Tibial artery (tissue), 4 donors: ENCODE data around the gene ITPR1.

ENCODE experiments used
- DNase-seq, 2 donors: peaks; one replicate each; pipeline ENCODE4 v3.0.0-alpha.2; 2019
- H3K27ac ChIP-seq, 2 donors: fragments of 200-600 bp; sonication (generic) in 1 of 2; 1 replicate in 1 of 2; 2 replicates in 1 of 2; pipeline ENCODE4 v1.5.1; 2018 to 2019; ENCODE audit warnings: mild to moderate bottlenecking in 1 of 2
- H3K27me3 ChIP-seq, 2 donors: fragments of 200-600 bp; sonication (generic) in 1 of 2; one replicate each; pipeline versions ENCODE4 v1.5.1 to v1.6.0; 2016 to 2019
- H3K36me3 ChIP-seq, 3 donors: fragments of 200-600 bp; sonication (generic) in 2 of 3; one replicate each; pipeline ENCODE4 v1.5.1; 2016 to 2019; ENCODE audit warnings: mild to moderate bottlenecking in 2 of 3
- H3K4me1 ChIP-seq, 4 donors: fragments of 200-600 bp; sonication (generic) in 2 of 4; 1 replicate in 3 of 4; 2 replicates in 1 of 4; pipeline ENCODE4 v1.5.1; 2016 to 2019
- H3K4me3 ChIP-seq, 2 donors: fragments of 200-600 bp; sonication (generic) in 1 of 2; 1 replicate in 1 of 2; 2 replicates in 1 of 2; pipeline ENCODE4 v1.5.1; 2018 to 2019; ENCODE audit warnings: mild to moderate bottlenecking in 2 of 2
- H3K9me3 ChIP-seq, 3 donors: fragments of 200-600 bp; sonication (generic) in 1 of 3; one replicate each; pipeline ENCODE4 v1.5.1; 2016 to 2019
- intact Hi-C: fragments of 100-400 bp; cut with DNase I; formaldehyde crosslinking; loops from one replicate; pipeline ENCODE4 v1.15.0; 2023; ENCODE audit warnings: low total_unique reads
- TF ChIP-seq, protein P1 (sequence below), 2 experiments: fragments of 200-600 bp in 1 of 2; fragments of 450-650 bp in 1 of 2; IDR thresholded peaks; one replicate each; pipeline ENCODE4 v1.5.1; 2017 to 2019; ENCODE audit warnings: antibody characterized with exemption in 2 of 2, mild to moderate bottlenecking in 1 of 2, moderate library complexity in 1 of 2

The ITPR1 gene

DNA sequence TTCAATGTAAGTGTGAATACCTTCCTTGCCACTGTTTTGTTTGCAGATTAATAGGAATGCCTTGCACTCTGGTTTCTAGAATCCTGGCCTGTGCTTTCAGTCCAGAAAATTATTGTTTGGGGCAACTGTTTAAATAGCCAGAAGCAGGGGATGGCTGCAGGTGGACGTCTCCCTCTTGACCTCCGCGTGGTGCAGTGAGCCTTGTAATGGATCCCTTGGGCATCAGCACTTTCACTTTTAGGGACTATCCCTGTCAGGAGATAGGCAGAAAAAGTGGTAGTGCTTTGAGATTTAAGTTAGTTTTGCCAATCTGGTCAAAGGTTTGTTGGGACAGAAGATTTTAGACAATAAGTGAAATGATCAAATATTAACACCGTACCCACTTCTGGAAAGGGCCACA is 307.4 kb downstream of the ITPR1 start:
- Histone ChIP-seq H3K4me3 (no peak overlapping the region), H3K27me3 (no peaks in the 10 kb centered on the region), H3K9me3 (peaks cover 0 to 6% (median 0%) of the 10 kb centered on the region in 3 donors), H3K36me3 (peaks cover 56 to 79% (median 71%) of the 10 kb centered on the region in 3 donors), H3K27ac (no peak overlapping the region), H3K4me1 (peaks cover 0 to 32% (median 6%) of the 10 kb centered on the region in 4 donors)
- TF ChIP-seq, protein P1, sequence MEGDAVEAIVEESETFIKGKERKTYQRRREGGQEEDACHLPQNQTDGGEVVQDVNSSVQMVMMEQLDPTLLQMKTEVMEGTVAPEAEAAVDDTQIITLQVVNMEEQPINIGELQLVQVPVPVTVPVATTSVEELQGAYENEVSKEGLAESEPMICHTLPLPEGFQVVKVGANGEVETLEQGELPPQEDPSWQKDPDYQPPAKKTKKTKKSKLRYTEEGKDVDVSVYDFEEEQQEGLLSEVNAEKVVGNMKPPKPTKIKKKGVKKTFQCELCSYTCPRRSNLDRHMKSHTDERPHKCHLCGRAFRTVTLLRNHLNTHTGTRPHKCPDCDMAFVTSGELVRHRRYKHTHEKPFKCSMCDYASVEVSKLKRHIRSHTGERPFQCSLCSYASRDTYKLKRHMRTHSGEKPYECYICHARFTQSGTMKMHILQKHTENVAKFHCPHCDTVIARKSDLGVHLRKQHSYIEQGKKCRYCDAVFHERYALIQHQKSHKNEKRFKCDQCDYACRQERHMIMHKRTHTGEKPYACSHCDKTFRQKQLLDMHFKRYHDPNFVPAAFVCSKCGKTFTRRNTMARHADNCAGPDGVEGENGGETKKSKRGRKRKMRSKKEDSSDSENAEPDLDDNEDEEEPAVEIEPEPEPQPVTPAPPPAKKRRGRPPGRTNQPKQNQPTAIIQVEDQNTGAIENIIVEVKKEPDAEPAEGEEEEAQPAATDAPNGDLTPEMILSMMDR (IDR thresholded peaks at IDR 0.05): no peak
- intact Hi-C loops: loop anchor here (10.0 kb wide), 1 partner anchor 56 kb away; no protein-coding TSS in a partner anchor
- DNase-seq: no peak

DNA sequence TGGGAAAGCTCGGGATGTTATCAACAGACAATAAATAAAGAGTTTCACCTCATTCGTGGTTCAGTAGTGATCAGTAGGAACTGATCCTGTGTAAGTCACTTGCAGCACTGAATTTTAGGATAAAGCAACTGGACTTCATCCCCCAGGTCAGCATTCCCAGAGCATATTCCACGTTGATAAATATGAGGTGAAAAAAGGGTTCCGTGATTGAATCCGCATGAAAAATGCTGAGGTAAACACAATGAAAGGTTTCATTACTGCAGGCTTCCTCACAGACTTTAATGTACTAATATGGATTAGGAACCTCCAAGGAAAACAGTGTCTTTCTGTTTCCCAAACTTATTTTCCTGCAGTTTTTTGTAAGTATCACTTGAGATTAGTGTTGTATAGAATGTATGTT is 308.7 kb downstream of the ITPR1 start:
- Histone ChIP-seq H3K27me3 (no peaks in the 10 kb centered on the region), H3K36me3 (peaks cover 43 to 72% (median 58%) of the 10 kb centered on the region in 3 donors), H3K27ac (no peak overlapping the region), H3K4me1 (peaks cover 0 to 41% (median 10%) of the 10 kb centered on the region in 4 donors), H3K4me3 (no peak overlapping the region), H3K9me3 (peaks cover 0 to 5% (median 0%) of the 10 kb centered on the region in 3 donors)
- no peak for DNase-seq
- TF ChIP-seq, protein P1 (IDR thresholded peaks at IDR 0.05): no peak
- intact Hi-C loops: loop anchor here (10.0 kb wide), 1 partner anchor 57 kb away; no protein-coding TSS in a partner anchor

DNA sequence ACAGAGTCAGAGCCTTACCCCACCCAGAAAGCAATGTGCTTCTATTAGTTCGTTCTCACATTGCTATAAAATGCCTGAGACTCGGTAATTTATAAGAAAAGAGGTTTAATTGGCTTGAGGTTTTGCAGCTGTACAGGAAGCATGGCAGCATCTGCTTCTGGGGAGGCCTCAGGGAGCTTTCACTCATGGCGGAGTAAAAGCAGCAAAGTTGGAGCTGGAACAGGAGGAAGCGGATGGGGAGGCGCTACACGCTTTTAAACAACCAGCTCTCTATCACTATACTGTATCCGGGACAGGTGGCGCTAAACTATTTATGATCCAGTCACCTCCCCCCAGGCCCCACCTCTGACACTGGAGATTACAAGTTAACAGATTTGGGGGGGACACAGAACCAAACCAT is 309.8 kb downstream of the ITPR1 start:
- intact Hi-C loops: loop anchor here (10.0 kb wide), 1 partner anchor 58 kb away; no protein-coding TSS in a partner anchor
- TF ChIP-seq, protein P1 (IDR thresholded peaks at IDR 0.05): no peak
- no peak overlapping the region for H3K27ac ChIP-seq

DNA sequence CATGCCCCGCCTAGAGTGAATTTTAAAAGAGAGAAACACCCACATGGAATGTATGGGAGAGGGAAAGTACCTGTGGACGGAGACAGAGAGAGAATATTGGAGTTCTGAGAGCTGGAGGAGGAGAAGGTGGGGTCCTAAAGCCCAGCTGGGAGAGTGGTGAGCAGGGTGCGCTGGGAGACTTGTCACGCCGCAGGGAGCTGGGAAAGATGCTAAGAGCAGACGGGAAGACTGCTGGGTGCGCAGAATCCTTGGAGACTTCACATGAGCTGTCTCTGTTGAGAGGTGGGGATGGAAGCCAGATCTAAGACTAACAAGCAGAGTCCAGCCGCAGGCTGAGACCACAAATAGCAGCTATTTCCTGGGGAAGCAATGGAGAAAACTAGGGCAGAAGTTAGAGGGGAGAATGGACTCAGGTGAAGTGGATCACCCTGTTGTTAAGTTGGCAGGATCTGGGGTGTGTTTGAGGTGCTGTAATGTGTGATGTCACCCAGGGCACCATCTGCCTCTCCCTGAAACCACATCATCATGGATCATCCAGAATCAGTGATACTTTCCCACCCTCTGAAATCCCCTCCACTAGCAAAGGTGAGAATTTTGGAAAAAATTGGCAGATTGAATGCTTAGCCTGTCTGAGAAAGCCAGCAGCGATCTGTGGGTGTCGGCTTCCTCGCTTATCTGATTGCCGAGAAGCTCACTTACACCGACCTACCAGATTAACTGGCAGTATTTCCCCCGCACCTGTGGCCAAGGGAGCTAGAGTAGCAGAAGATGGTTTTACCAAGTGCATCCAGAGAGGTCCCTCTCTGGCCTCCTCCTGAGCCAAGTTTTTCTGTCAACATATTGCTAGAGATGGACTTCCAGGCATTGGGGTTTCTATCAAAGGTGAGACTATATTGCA is 311.3 kb downstream of the ITPR1 start:
- DNase-seq: no peak
- Histone ChIP-seq H3K9me3 (no peaks in the 10 kb centered on the region), H3K27ac (peak overlapping the region; percentile 81), H3K36me3 (peaks cover 36 to 66% (median 48%) of the 10 kb centered on the region in 3 donors), H3K4me3 (no peak overlapping the region), H3K4me1 (peaks cover 0 to 51% (median 14%) of the 10 kb centered on the region in 4 donors), H3K27me3 (no peaks in the 10 kb centered on the region)
- intact Hi-C loops: loop anchor here (10.0 kb wide), 1 partner anchor 60 kb away; no protein-coding TSS in a partner anchor
- TF ChIP-seq, protein P1 (IDR thresholded peaks at IDR 0.05): no peak

More for the DNA sequence above, 309.8 kb downstream of the ITPR1 start:
- peaks cover 36 to 65% (median 48%) of the 10 kb centered on the region in 3 donors for H3K36me3 ChIP-seq
- DNase-seq: no peak
- no peak overlapping the region for H3K4me3 ChIP-seq
- H3K9me3 ChIP-seq: no peaks in the 10 kb centered on the region
- H3K4me1 ChIP-seq: peaks cover 0 to 51% (median 16%) of the 10 kb centered on the region in 4 donors
- no peaks in the 10 kb centered on the region for H3K27me3 ChIP-seq

DNA sequence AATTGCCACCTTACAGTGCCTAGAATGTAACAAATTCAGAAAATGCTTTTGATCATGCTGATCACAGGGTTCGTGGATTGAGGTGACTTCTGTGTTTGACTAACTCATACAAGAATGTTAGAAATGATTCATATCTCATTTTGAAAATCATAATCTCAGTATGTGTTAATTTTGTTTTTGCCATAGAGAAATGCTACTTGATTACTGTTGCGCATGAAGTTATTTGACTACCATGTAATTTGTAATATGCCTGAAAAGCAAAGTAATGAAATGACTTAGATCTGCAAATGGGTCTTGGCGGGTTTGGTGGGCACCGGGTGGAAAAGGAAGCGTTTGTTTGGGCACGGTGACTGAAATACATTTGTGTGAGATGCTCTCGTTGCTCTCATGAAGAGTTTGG is 312.5 kb downstream of the ITPR1 start:
- H3K27ac ChIP-seq: peak overlapping the region; percentile 81
- peaks cover 31 to 70% (median 43%) of the 10 kb centered on the region in 3 donors for H3K36me3 ChIP-seq
- no peak for DNase-seq

More for the DNA sequence above, 312.5 kb downstream of the ITPR1 start:
- intact Hi-C loops: loop anchor here (10.0 kb wide), 1 partner anchor 61 kb away; no protein-coding TSS in a partner anchor
- no peaks in the 10 kb centered on the region for H3K27me3 ChIP-seq
- no peaks in the 10 kb centered on the region for H3K9me3 ChIP-seq
- no peak overlapping the region for H3K4me3 ChIP-seq
- TF ChIP-seq, protein P1 (IDR thresholded peaks at IDR 0.05): no peak
- H3K4me1 ChIP-seq: peaks cover 0 to 41% (median 10%) of the 10 kb centered on the region in 4 donors
